GM23338 (cell line): ENCODE measurements around the gene CCDC181. TPM values are rescaled to one million over a fixed set of nuclear protein-coding genes. Genes with fewer than 3 reads are reported as not detected.

Experiments
- ATAC-seq: fragments of 200-7000 bp; cut with Tn5 transposase; 3 replicates; pipeline ENCODE4 v1.9.1; 2020
- DNase-seq: peaks from one replicate; pipeline ENCODE4 v3.0.0-alpha.2; 2015; ENCODE audit warnings: low spot score
- H2AFZ ChIP-seq: fragments of 200-600 bp; sonication (generic); 2 replicates; pipeline ENCODE4 v1.8.0; 2016; ENCODE audit warnings: antibody characterized with exemption, mild to moderate bottlenecking, moderate library complexity
- H3F3A ChIP-seq: fragments of 200-600 bp; sonication (generic); replicated peaks from 2 replicates; pipeline ENCODE4 v1.8.0; 2017; ENCODE audit warnings: antibody characterized with exemption, mixed run types, low read depth
- H3K27ac ChIP-seq: fragments of 200-600 bp; sonication (generic); 2 replicates; pipeline ENCODE4 v1.6.1; 2016; ENCODE audit warnings: low read depth
- H3K27me3 ChIP-seq: fragments of 200-600 bp; sonication (generic); 2 replicates; pipeline ENCODE4 v1.8.0; 2016; ENCODE audit warnings: mild to moderate bottlenecking, mixed run types, moderate library complexity; ENCODE audit not compliant: insufficient read depth
- H3K36me3 ChIP-seq: fragments of 200-600 bp; sonication (generic); 2 replicates; pipeline ENCODE4 v1.8.0; 2016; ENCODE audit warnings: mild to moderate bottlenecking; ENCODE audit not compliant: insufficient read depth
- H3K4me1 ChIP-seq: fragments of 200-600 bp; sonication (generic); 2 replicates; pipeline ENCODE4 v1.8.0; 2016; ENCODE audit warnings: mild to moderate bottlenecking, moderate library complexity; ENCODE audit not compliant: insufficient read depth
- H3K4me2 ChIP-seq: fragments of 200-600 bp; sonication (generic); 2 replicates; pipeline ENCODE4 v1.7.1; 2017; ENCODE audit warnings: mixed run types
- H3K4me3 ChIP-seq: fragments of 200-600 bp; sonication (generic); 2 replicates; pipeline ENCODE4 v1.6.1; 2016; ENCODE audit warnings: mixed run types
- H3K79me2 ChIP-seq: fragments of 200-600 bp; sonication (generic); replicated peaks from 2 replicates; pipeline ENCODE4 v1.8.0; 2017; ENCODE audit warnings: mild to moderate bottlenecking; ENCODE audit not compliant: insufficient read depth
- H3K9me2 ChIP-seq: fragments of 200-600 bp; sonication (generic); 2 replicates; pipeline ENCODE4 v1.8.0; 2017; ENCODE audit not compliant: insufficient read depth
- H4K20me1 ChIP-seq: fragments of 200-600 bp; sonication (generic); replicated peaks from 2 replicates; pipeline ENCODE4 v1.8.0; 2017; ENCODE audit warnings: mild to moderate bottlenecking; ENCODE audit not compliant: insufficient read depth
- H3K27ac Mint-ChIP-seq: 2 replicates; pipeline ENCODE4 v1.8.0; 2020; ENCODE audit warnings: inconsistent platforms, mild to moderate bottlenecking, moderate library complexity, mixed read lengths
- H3K27me3 Mint-ChIP-seq: 3 replicates; pipeline ENCODE4 v1.8.0; 2022; ENCODE audit warnings: low read depth, mild to moderate bottlenecking, moderate library complexity, mixed read lengths, inconsistent platforms; ENCODE audit not compliant: insufficient read depth, poor library complexity
- H3K36me3 Mint-ChIP-seq: 3 replicates; pipeline ENCODE4 v1.8.0; 2021; ENCODE audit warnings: low read depth, mild to moderate bottlenecking, inconsistent platforms, moderate library complexity, mixed read lengths
- H3K4me1 Mint-ChIP-seq: 3 replicates; pipeline ENCODE4 v1.8.0; 2020; ENCODE audit warnings: mild to moderate bottlenecking, inconsistent platforms, mixed read lengths
- H3K4me3 Mint-ChIP-seq: 3 replicates; pipeline ENCODE4 v1.8.0; 2021; ENCODE audit warnings: moderate library complexity, mild to moderate bottlenecking, inconsistent platforms, mixed read lengths
- H3K9me3 Mint-ChIP-seq: 3 replicates; pipeline ENCODE4 v1.8.0; 2020; ENCODE audit warnings: moderate library complexity, mild to moderate bottlenecking, inconsistent platforms, mixed read lengths
- CREB1 ChIP-seq: fragments of 250-450 bp; sonication (Bioruptor Pico); IDR thresholded peaks from 2 replicates; pipeline ENCODE4 v1.5.0; 2020; ENCODE audit warnings: low read depth, mild to moderate bottlenecking, moderate library complexity
- EZH2 ChIP-seq: fragments of 200-600 bp; sonication (generic); IDR thresholded peaks from one replicate; pipeline ENCODE4 v1.8.0; 2017; ENCODE audit warnings: antibody characterized with exemption, mild to moderate bottlenecking, low read depth; ENCODE audit not compliant: unreplicated experiment
- EZH2phosphoT487 ChIP-seq: fragments of 200-600 bp; sonication (generic); IDR thresholded peaks from one replicate; pipeline ENCODE4 v1.8.1; 2018; ENCODE audit warnings: antibody characterized with exemption; ENCODE audit not compliant: unreplicated experiment
- NANOG ChIP-seq: IDR thresholded peaks from 2 replicates; pipeline ENCODE4 v1.6.1; 2016; ENCODE audit warnings: antibody characterized with exemption, borderline replicate concordance
- POLR2AphosphoS5 ChIP-seq: IDR thresholded peaks from 2 replicates; pipeline ENCODE4 v1.6.1; 2016; ENCODE audit warnings: antibody characterized with exemption, low read depth
- STAT1 ChIP-seq: IDR thresholded peaks from one replicate; pipeline ENCODE4 v1.6.1; 2016; ENCODE audit warnings: antibody characterized with exemption; ENCODE audit not compliant: unreplicated experiment
- polyA plus RNA-seq: library from polyadenylated mRNA; unstranded; fragments of >200 nt; fragmentation: Nextera tagmentation; extraction: Ambion mirVana; gene quantifications from 2 replicates; pipeline ENCODE4 v1.2.1, GENCODE V29; 2016
- total RNA-seq: library from RNA; depleted of rRNA; stranded (reverse); fragments of >200 nt; shearing (Covaris generic); gene quantifications from 2 replicates; pipeline ENCODE4 v1.2.3, GENCODE V29; 2014
- TF ChIP-seq, protein P1 (sequence below), 2 experiments: fragments of 200-600 bp in 1 of 2; sonication (generic) in 1 of 2; conservative IDR thresholded peaks; 2 replicates each; pipeline versions ENCODE4 v1.5.1 to v1.6.1; 2016 to 2017; ENCODE audit warnings: antibody characterized with exemption in 2 of 2, low read depth in 2 of 2, mild to moderate bottlenecking in 2 of 2, moderate library complexity in 1 of 2
- TF ChIP-seq, protein P2 (sequence below): IDR thresholded peaks from 2 replicates; pipeline ENCODE4 v1.6.1; 2016; ENCODE audit warnings: antibody characterized with exemption

The CCDC181 gene
- total and polyA plus RNA-seq, 2 experiments from 2014 or later, result 3.4 to 9.0 TPM

DNA sequence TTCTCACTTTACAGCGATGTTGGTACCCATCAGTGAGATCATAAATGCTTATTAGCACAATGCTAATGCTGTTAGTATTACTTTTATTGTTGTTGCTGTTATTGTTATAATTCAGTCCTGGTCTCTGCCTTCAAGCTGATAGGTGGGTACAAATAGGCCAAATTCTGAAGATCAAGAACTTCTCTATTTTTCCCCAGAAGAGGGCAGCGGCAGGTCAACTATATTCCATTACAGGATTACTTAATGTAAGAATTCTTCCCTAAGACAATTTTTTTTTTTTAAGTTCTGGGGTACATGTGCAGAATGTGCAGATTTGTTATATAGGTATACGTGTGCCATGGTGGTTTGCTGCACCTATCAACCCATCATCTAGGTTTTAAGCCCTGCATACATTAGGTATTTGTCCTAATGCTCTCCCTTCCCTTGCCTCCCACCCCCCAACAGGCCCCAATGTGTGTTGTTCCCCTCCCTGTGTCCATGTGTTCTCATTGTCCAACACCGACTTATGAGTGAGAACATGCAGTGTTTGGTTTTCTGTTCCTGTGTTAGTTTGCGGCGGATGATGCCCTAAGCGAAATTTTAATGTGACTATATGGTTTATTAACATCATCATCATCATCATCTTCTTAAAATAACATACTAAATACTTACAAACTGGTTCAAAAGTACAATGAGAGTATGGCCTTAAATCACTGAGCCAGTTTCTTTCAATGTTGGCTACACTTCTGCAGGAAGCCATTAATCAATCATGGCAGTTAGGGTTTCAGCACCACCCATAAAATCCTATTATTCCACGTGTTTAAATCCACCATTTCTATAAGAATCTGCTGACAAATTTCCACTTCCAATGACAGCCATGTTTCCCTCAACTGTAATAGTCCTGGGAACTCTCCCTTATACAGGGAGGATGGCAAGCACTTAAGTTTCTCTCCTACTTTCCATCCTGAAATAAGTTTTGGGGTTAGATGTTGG is 39.3 kb upstream of the CCDC181 start:
- no peaks in the 10 kb centered on the region; the same call in 2 of the 3 replicates for H3K4me1 Mint-ChIP-seq
- peak; percentile 49 for DNase-seq
- TF ChIP-seq, protein P1, sequence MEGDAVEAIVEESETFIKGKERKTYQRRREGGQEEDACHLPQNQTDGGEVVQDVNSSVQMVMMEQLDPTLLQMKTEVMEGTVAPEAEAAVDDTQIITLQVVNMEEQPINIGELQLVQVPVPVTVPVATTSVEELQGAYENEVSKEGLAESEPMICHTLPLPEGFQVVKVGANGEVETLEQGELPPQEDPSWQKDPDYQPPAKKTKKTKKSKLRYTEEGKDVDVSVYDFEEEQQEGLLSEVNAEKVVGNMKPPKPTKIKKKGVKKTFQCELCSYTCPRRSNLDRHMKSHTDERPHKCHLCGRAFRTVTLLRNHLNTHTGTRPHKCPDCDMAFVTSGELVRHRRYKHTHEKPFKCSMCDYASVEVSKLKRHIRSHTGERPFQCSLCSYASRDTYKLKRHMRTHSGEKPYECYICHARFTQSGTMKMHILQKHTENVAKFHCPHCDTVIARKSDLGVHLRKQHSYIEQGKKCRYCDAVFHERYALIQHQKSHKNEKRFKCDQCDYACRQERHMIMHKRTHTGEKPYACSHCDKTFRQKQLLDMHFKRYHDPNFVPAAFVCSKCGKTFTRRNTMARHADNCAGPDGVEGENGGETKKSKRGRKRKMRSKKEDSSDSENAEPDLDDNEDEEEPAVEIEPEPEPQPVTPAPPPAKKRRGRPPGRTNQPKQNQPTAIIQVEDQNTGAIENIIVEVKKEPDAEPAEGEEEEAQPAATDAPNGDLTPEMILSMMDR (conservative IDR thresholded peaks at IDR 0.05; ENCODE audit: low read depth in 2 of 2), result peak; percentile 55 to 58
- no peak for TF ChIP-seq CREB1
- no peak for TF ChIP-seq NANOG
- TF ChIP-seq POLR2AphosphoS5, result no peak
- TF ChIP-seq EZH2phosphoT487, result no peak
- no peak for TF ChIP-seq STAT1
- TF ChIP-seq, protein P2, sequence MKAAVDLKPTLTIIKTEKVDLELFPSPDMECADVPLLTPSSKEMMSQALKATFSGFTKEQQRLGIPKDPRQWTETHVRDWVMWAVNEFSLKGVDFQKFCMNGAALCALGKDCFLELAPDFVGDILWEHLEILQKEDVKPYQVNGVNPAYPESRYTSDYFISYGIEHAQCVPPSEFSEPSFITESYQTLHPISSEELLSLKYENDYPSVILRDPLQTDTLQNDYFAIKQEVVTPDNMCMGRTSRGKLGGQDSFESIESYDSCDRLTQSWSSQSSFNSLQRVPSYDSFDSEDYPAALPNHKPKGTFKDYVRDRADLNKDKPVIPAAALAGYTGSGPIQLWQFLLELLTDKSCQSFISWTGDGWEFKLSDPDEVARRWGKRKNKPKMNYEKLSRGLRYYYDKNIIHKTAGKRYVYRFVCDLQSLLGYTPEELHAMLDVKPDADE, result no peak

DNA sequence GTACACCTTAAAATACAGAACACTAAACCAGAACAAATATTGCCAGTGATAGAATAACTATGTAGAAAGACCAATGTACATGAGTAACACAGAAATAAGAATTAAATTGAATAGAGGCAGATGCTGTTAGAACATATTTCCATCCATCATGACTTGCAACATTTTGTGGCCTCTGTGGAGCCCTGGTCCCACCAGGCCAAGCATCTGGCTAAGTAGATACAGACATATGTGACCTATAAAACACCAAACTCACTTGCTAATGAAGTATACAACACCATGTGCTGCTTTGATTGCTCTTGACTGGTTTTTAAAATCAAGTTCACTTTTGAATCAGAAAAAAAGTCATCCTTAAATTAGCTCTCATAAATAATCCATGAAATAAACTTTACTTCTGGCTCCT is 38.0 kb upstream of the CCDC181 start:
- Mint-ChIP-seq H3K27me3 (no peaks in the 10 kb centered on the region), H3K36me3 (peaks cover 12% of the 10 kb centered on the region; the same call in 2 of the 3 replicates), H3K27ac (no peak overlapping the region), H3K4me3 (no peak overlapping the region), H3K4me1 (peaks cover 8% of the 10 kb centered on the region; the same call in 2 of the 3 replicates), H3K9me3 (no peaks in the 10 kb centered on the region)
- Histone ChIP-seq H3K4me3 (no peak overlapping the region), H4K20me1 (peaks cover 7% of the 10 kb centered on the region; the same call in 1 of the 2 replicates), H3K27ac (no peak overlapping the region), H3K36me3 (peaks cover 13% of the 10 kb centered on the region; the same call in 1 of the 2 replicates), H3K4me1 (no peaks in the 10 kb centered on the region; the same call in 1 of the 2 replicates), H2AFZ (no peak overlapping the region), H3F3A (no peaks in the 10 kb centered on the region), H3K4me2 (no peak overlapping the region), H3K27me3 (no peaks in the 10 kb centered on the region), H3K79me2 (no peaks in the 10 kb centered on the region; the same call in 1 of the 2 replicates), H3K9me2 (no peaks in the 10 kb centered on the region)
- DNase-seq (no peak), ATAC-seq (no peak)
- TF ChIP-seq, protein P2, result no peak
- TF ChIP-seq POLR2AphosphoS5 (no peak), EZH2phosphoT487 (no peak), EZH2 (no peak), NANOG (no peak), STAT1 (no peak)

More for the DNA sequence above, 39.3 kb upstream of the CCDC181 start:
- H3K79me2 ChIP-seq, result no peaks in the 10 kb centered on the region; the same call in 1 of the 2 replicates
- H3K36me3 ChIP-seq, result peaks cover 13% of the 10 kb centered on the region; the same call in 1 of the 2 replicates
- no peaks in the 10 kb centered on the region for H3F3A ChIP-seq
- no peak overlapping the region for H2AFZ ChIP-seq
- Mint-ChIP-seq H3K36me3 (peaks cover 12% of the 10 kb centered on the region; the same call in 2 of the 3 replicates), H3K4me3 (no peak overlapping the region), H3K27ac (no peak overlapping the region; the same call in 1 of the 2 replicates), H3K9me3 (no peaks in the 10 kb centered on the region), H3K27me3 (no peaks in the 10 kb centered on the region)
- ATAC-seq, result peak; percentile 56
- no peaks in the 10 kb centered on the region for H3K9me2 ChIP-seq
- H3K27me3 ChIP-seq, result no peaks in the 10 kb centered on the region
- H4K20me1 ChIP-seq, result peaks cover 8% of the 10 kb centered on the region; the same call in 1 of the 2 replicates
- no peak overlapping the region for H3K4me2 ChIP-seq
- no peak overlapping the region for H3K27ac ChIP-seq
- no peaks in the 10 kb centered on the region for H3K4me1 ChIP-seq
- H3K4me3 ChIP-seq, result no peak overlapping the region
